GM12873 (cell line): Measurements from ENCODE around the gene TMEM184A.
A peak's percentile ranks its signal among the peaks of the same experiment; 100 is the strongest.

ENCODE experiments used
- CTCF ChIP-seq: IDR thresholded peaks from 2 replicates; pipeline ENCODE4 v1.5.1; 2012; ENCODE audit warnings: low read depth, mild to moderate bottlenecking, moderate library complexity, low read length, control low read depth; ENCODE audit not compliant: insufficient read depth; ENCODE audit errors: missing control alignments

Gene TMEM184A

DNA sequence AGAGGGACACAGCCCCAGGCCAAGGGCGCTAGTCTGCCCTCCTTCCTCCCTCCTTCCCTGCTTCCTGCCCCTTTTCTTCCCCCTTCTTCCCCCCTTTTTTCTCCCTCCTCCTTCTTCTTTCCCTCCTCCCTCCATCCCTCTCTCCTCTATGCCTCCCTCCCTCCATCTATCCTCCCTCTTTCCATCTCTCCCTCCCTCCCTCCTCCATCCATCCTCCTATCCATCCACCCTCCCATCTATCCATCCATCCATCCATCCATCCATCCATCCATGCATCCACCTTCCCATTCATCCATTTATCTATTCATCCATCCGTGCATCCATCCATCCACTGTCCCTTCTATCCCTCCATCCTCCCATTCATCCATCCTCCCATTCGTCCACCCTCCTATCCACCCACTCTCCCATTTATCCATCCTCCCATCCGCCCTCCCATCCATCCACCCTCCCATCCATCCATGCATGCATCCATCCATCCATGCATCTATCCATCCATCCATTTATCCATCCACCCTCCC lies 38.0 kb upstream of the TMEM184A start:
- no peak for TF ChIP-seq CTCF

DNA sequence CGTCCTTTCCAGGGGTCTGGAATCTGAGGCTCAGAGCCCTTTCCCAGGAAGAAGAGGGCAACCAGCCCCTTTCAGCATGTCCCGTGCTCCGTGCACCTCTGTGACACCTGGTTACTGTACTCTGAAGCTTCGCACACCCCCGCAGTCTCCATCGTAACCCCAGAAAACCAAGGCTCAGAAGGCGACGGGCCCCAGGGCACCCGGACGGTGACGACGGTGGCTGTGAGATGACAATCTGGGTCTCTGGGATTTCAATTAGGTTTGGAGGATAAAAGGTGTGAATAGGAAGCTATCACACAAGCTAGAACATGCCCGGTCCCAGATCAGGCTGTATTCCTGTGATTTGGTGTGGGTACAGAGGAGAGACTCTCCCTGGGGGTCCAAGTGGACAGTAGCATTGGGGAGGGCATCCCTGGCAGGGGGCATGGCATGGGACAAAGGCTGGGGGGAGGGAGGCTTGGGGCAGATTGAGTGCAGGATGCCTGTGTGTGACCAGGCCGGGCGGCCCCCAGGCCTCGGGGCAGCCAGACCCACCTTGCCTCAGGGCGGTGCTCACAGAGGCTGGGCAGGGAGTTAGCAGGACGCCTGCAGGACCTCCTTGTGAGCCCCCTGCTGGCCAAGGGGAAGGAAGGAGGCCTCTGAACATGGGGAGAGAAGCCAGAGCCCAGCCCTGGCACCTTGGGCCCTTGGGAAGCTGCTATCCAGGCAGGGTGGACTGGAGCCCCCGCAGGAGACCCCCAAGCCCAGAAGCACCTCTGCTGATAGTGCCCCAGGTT lies 37.3 kb upstream of the TMEM184A start:
- peak; percentile 51 for TF ChIP-seq CTCF

DNA sequence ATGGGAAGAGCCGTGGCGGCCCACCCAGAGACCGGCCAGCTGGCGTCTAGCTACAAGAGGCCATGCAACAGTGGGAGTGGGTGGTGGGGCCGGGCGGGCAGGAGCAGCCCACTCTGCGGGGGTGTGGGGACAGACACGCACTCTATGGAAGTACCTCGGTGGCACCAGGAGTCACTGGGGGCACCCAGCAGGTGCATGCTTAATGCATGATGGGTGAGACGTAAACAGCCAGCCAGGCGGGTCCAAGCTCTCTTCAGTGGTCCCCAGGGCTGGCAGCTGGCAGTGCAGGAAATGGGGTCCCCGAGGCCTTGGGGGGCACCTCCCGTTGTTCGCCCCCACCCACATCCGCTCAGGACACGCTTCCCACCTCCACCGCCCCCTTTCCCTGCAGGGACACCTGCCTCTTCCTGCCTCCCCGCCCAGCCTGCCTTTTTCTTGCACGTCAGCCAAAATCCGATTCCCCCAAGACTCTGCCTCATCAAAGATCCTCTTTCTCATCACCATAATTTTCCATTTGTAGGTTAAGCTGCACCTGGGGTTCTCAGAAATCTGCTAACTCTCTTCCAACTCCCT lies 36.4 kb upstream of the TMEM184A start:
- no peak for TF ChIP-seq CTCF

DNA sequence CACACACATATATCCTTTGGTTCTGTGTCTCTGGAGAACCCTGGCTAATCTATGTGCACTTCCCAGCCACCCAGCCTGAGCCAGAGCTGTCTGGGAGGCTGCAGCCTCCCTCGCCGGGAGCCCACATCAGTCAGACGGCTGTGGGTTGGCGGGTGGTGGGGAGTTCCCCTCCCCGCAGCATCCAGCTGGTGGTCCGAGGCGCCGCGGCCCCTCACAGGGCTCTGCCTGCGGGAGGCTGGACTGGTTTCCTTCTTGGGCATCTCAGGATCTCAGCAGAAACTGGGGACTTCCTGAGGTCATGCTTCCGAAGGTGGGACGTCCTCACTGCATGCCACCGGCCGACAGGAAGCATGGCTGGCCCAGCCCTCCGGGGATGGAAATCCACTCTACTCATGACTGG lies 35.9 kb upstream of the TMEM184A start:
- TF ChIP-seq CTCF = no peak

GRCh38 chr7:1591396-1591795 lies 35.4 kb upstream of the TMEM184A start:
- TF ChIP-seq CTCF = no peak

DNA sequence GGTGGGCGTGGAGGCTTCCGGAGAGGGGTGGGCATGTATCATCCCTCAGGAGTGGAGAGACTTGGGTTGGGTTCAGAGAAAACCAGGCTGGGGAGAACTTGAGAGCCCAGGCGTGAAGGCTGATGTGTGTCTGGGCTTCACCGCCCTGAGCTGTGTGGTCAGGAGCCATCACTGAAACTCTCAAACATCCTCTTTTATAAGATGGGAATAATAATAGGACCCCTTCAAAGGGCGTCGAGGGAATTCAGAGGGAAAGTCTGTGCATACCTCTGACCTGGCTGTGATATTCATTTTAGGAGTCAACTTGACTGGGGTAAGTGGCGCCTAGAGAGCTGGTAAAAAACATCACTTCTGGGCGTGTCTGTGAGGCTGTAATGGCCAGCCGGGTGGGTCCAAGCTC lies 34.9 kb upstream of the TMEM184A start:
- no peak for TF ChIP-seq CTCF

DNA sequence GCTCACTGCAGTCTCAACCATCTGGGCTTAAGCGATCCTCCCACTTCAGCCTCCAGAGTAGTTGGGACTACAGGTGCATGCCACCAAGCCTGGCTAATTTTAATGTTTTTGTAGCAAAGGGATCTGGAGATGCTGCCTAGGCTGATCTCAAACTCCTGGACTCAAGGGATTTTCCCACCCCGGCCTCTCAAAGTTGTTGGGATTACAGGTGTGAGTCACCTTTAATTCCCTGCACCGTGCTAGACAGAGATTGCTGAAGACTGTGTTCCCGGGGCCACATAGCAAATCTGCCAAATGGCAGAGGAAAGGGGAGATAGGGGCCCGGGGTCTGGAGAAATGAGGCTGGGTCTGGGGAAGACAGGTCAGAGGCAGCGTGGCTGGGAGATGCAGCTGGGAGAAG lies 34.5 kb upstream of the TMEM184A start:
- TF ChIP-seq CTCF = no peak
